H1 (cell line): ENCODE data around the gene TNFRSF13B. TPM values are rescaled to one million over a fixed set of nuclear protein-coding genes. Genes with fewer than 3 reads are reported as not detected.

ENCODE experiments used
- BRCA1 ChIP-seq: IDR thresholded peaks from 2 replicates; pipeline ENCODE4 v1.6.1; 2012; ENCODE audit warnings: low read depth, low read length, improper control_type of control experiment
- CTBP2 ChIP-seq: IDR thresholded peaks from 2 replicates; pipeline ENCODE4 v1.7.0; 2011; ENCODE audit warnings: borderline replicate concordance, mild to moderate bottlenecking, moderate library complexity, mixed read lengths, low read length; ENCODE audit not compliant: insufficient read depth, insufficient read length
- CTCF ChIP-seq, 3 experiments: IDR thresholded peaks; 1 replicate in 2 of 3; 2 replicates in 1 of 3; pipeline versions ENCODE4 v1.5.1 to v1.6.1; 2011; ENCODE audit warnings: low read length in 3 of 3, mild to moderate bottlenecking in 3 of 3, inconsistent platforms in 2 of 3, low read depth in 1 of 3, moderate library complexity in 1 of 3; ENCODE audit not compliant: insufficient read depth in 1 of 3; ENCODE audit errors: control extremely low read depth in 1 of 3
- SIN3A ChIP-seq, 2 experiments: IDR thresholded peaks in 1 of 2; conservative IDR thresholded peaks in 1 of 2; 2 replicates each; pipeline ENCODE4 v1.6.1; 2011 to 2012; ENCODE audit warnings: low read length in 2 of 2, improper control_type of control experiment in 1 of 2, low read depth in 1 of 2, mild to moderate bottlenecking in 1 of 2
- SP4 ChIP-seq: IDR thresholded peaks from 2 replicates; pipeline ENCODE4 v1.6.1; 2012; ENCODE audit warnings: low read length, inconsistent platforms
- TAF1 ChIP-seq: IDR thresholded peaks from 2 replicates; pipeline ENCODE4 v1.6.1; 2011; ENCODE audit warnings: mild to moderate bottlenecking, low read depth, low read length
- TAF7 ChIP-seq: optimal IDR thresholded peaks from 2 replicates; pipeline ENCODE3; 2011; ENCODE audit warnings: low read depth, mild to moderate bottlenecking, inconsistent platforms, low read length, moderate library complexity, borderline replicate concordance
- ZNF274 ChIP-seq: IDR thresholded peaks from 2 replicates; pipeline ENCODE4 v1.7.0; 2012; ENCODE audit warnings: low read length, borderline replicate concordance; ENCODE audit errors: extremely low read depth
- polyA plus RNA-seq, 7 experiments: library from polyadenylated mRNA; depleted of rRNA in 3 of 7; stranded (reverse) in 5 of 7; unstranded in 2 of 7; fragments of >200 nt in 5 of 7; fragments of 200-250 nt in 2 of 7; gene quantifications; 1 replicate in 5 of 7; 2 replicates in 1 of 7; 4 replicates in 1 of 7; pipeline versions ENCODE4 v1.2.1 to v1.2.3, GENCODE V29; 2011 to 2013; ENCODE audit warnings: missing spikeins in 2 of 7, mixed read lengths in 2 of 7
- total RNA-seq: library from RNA; stranded (reverse); fragmentation: NEBNext Ultra II Directional; extraction: Animal tissue kit (Norgen Biotek cat#: 25700); gene quantifications from 2 replicates; pipeline ENCODE4 v1.2.1, GENCODE V29; 2021

TNFRSF13B gene
- total and polyA plus RNA-seq, 2 of the 8 experiments (the other 6 are each of a cell fraction or from before 2014, with no cell fraction given), result not detected

GRCh38 chr17:16916557-16916920 lies 55.4 kb downstream of the TNFRSF13B start (continued):
- TF ChIP-seq CTCF (IDR thresholded peaks at IDR 0.05; ENCODE audit: control extremely low read depth in 1 of 3, insufficient read depth in 1 of 3, low read depth in 1 of 3, low read length in 3 of 3), result no peak
- TF ChIP-seq TAF7, result no peak
- TF ChIP-seq ZNF274, result no peak
- TF ChIP-seq CTBP2, result no peak
- TF ChIP-seq TAF1, result no peak
- TF ChIP-seq SP4, result no peak
- no peak for TF ChIP-seq BRCA1
- TF ChIP-seq SIN3A (conservative IDR thresholded peaks at IDR 0.05 in 1 of 2, IDR thresholded peaks at IDR 0.05 in 1 of 2; ENCODE audit: low read depth in 1 of 2, low read length in 2 of 2), result no peak
